Measurements from ENCODE around the gene ADCY6.
A peak's percentile ranks its signal among the peaks of the same experiment; 100 is the strongest.

Gene ADCY6

DNA sequence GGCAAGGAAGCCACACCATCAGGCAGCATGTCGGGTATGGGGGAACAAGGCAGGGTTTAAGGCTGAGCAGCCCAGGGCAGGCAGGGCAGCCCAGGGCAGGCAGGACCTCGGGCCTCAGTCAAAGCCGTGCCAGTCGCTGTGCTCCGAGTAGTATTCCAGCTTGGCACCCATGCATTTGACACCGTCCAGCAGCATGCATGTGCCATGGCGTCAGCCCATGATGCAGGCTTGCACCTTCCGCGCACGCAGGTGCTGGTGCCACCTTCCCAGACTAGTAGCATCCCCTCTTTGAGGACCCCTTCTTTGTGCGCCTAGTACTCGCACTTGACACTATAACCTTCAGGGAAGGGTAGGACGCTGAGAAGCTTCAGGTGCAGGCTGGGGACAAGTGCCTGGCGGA is 11.6 kb upstream of the ADCY6 start:
- no peak for TF ChIP-seq ZFP30 (CRISPR knock-in tag; IDR thresholded peaks at IDR 0.05)
- TF ChIP-seq, protein P1, sequence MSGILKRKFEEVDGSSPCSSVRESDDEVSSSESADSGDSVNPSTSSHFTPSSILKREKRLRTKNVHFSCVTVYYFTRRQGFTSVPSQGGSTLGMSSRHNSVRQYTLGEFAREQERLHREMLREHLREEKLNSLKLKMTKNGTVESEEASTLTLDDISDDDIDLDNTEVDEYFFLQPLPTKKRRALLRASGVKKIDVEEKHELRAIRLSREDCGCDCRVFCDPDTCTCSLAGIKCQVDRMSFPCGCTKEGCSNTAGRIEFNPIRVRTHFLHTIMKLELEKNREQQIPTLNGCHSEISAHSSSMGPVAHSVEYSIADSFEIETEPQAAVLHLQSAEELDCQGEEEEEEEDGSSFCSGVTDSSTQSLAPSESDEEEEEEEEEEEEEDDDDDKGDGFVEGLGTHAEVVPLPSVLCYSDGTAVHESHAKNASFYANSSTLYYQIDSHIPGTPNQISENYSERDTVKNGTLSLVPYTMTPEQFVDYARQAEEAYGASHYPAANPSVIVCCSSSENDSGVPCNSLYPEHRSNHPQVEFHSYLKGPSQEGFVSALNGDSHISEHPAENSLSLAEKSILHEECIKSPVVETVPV (CRISPR knock-in tag; IDR thresholded peaks at IDR 0.05), result no peak
- ATAC-seq, result no peak

DNA sequence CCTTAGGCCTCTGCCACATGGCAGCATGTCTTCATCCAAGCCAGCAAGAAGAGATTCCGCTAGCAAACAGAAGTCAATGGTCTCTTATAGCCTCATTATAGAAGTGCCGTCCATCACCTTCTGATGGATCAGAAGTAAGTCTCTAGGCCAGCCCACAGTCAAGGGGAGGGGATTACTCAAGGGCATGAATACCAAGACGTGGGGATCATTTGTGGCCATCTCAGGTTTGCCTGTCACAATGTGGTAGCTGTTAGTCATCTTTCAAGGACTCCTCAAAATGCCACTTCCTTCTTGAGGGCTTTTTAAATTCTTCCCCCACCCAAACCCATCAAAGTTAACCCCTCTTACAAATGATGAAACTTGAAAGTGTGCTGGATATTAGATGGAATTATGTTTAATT is 8.1 kb upstream of the ADCY6 start:
- TF ChIP-seq, protein P2, sequence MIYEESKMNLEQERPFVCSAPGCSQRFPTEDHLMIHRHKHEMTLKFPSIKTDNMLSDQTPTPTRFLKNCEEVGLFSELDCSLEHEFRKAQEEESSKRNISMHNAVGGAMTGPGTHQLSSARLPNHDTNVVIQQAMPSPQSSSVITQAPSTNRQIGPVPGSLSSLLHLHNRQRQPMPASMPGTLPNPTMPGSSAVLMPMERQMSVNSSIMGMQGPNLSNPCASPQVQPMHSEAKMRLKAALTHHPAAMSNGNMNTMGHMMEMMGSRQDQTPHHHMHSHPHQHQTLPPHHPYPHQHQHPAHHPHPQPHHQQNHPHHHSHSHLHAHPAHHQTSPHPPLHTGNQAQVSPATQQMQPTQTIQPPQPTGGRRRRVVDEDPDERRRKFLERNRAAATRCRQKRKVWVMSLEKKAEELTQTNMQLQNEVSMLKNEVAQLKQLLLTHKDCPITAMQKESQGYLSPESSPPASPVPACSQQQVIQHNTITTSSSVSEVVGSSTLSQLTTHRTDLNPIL (CRISPR knock-in tag; IDR thresholded peaks at IDR 0.05; ENCODE audit: low read depth), result no peak
- TF ChIP-seq ZFP30 (CRISPR knock-in tag; IDR thresholded peaks at IDR 0.05) (no peak), ZNF8 (CRISPR knock-in tag; IDR thresholded peaks at IDR 0.05) (no peak), ZNF70 (CRISPR knock-in tag; IDR thresholded peaks at IDR 0.05) (no peak), RARB (CRISPR knock-in tag; IDR thresholded peaks at IDR 0.05) (no peak), SNAI2 (CRISPR knock-in tag; IDR thresholded peaks at IDR 0.05) (no peak), TCF4 (CRISPR knock-in tag; IDR thresholded peaks at IDR 0.05; ENCODE audit: borderline replicate concordance) (no peak), CSDC2 (CRISPR knock-in tag; IDR thresholded peaks at IDR 0.05) (no peak)

DNA sequence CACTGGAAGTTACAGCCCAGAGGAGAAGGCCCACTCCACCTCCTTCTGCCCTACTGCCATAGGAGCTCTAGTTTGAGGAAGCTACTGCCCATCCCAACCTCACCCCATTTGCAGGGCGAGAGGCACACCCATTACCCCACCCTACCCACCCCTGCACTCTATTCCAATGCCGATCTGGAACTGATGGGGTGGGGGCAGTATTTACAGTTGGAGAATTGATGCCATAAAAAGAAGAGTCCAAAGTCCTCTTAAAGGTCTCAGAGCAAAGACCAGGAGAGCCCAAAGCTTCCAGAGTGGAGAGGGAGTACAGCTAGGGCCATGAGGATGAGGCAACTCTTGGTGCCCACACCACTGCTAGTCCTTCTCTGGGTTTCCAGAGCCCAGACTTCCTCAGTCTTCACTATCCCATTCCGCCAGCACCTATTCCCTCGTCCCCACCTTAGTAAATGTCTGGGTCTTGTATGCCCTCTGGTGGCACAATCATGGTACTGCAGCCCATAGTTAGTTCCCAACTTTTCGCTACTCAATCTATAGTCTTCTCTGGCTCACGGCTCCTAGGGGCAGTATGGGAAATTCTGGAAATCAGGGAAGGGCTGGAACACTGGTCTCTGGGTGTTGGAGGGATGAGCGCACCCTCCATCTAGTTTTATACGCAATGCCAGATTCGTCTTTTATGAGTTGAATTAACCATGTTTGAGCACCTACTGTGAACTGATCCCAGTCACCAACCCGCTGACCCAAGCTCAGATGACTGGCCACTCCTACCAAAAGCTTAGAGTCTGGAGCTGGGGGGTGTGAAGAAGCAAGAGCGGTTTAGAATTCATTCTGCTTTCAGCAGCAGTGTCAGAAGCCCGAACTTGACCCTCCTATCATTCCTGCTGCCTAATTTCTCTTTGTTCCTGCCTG is 6.9 kb upstream of the ADCY6 start:
- no peak for TF ChIP-seq BACH2 (CRISPR knock-in tag; IDR thresholded peaks at IDR 0.05; ENCODE audit: borderline replicate concordance)
- TF ChIP-seq ZFP30 (CRISPR knock-in tag; IDR thresholded peaks at IDR 0.05), result peak; percentile 37; the same call in 1 of the 2 replicates
- ATAC-seq, result peak; percentile 95

More for the DNA sequence above, 8.1 kb upstream of the ADCY6 start:
- ATAC-seq, result no peak

DNA sequence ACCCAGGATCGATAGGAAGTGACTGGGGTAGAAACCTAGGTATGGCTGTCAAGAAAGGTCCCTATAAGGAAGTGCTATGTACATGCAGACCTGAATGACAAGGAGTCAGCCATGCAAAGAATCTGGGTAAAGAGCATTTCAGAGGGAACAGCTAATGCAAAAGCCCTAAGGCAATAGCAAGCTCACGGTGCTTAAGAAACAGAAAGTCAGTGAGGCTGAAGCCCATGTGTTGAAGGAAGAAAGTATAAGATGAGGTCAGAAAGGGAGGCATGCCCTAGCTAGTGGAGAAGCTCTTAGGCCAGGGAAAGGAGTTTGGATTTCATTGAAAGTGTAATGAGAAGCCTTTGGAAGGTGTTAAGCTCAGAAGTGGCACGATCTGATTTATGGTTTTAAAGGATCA is 6.0 kb upstream of the ADCY6 start:
- TF ChIP-seq ESRRG (CRISPR knock-in tag; IDR thresholded peaks at IDR 0.05), result no peak
- TF ChIP-seq, protein P3, sequence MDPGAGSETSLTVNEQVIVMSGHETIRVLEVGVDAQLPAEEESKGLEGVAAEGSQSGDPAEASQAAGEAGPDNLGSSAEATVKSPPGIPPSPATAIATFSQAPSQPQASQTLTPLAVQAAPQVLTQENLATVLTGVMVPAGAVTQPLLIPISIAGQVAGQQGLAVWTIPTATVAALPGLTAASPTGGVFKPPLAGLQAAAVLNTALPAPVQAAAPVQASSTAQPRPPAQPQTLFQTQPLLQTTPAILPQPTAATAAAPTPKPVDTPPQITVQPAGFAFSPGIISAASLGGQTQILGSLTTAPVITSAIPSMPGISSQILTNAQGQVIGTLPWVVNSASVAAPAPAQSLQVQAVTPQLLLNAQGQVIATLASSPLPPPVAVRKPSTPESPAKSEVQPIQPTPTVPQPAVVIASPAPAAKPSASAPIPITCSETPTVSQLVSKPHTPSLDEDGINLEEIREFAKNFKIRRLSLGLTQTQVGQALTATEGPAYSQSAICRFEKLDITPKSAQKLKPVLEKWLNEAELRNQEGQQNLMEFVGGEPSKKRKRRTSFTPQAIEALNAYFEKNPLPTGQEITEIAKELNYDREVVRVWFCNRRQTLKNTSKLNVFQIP (CRISPR knock-in tag; IDR thresholded peaks at IDR 0.05; ENCODE audit: borderline replicate concordance, low read depth), result no peak
- no peak for TF ChIP-seq ZC3H10 (CRISPR knock-in tag; IDR thresholded peaks at IDR 0.05)
- no peak for TF ChIP-seq GLIS3 (CRISPR knock-in tag; IDR thresholded peaks at IDR 0.05)
- no peak for TF ChIP-seq ISL1 (CRISPR knock-in tag; IDR thresholded peaks at IDR 0.05)
- TF ChIP-seq, protein P2 (CRISPR knock-in tag; IDR thresholded peaks at IDR 0.05; ENCODE audit: low read depth), result no peak
- no peak for ATAC-seq

DNA sequence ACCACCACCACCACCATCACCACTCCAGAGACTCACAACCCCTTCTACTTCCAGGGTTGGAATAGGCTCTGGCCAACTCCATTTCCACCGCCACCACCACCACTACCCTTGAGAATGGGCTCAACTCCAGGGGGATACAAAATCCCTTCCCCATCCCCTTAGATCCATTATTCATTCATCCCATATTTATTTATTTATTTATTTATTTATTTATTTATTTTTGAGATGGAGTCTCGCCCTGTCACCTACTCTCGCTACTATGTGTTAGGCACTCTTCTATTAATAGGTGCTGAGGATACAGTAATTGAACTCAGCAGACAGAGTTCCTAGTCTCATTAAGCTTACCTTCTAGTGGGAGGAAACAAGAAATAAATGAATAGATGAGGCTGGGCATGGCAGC is 4.8 kb upstream of the ADCY6 start:
- no peak for ATAC-seq
- TF ChIP-seq GLIS3 (CRISPR knock-in tag; IDR thresholded peaks at IDR 0.05) (no peak), ZC3H10 (CRISPR knock-in tag; IDR thresholded peaks at IDR 0.05) (no peak), ZNF8 (CRISPR knock-in tag; IDR thresholded peaks at IDR 0.05) (no peak), ARNTL (CRISPR knock-in tag; IDR thresholded peaks at IDR 0.05; ENCODE audit: borderline replicate concordance, low read depth) (no peak), SNAI2 (CRISPR knock-in tag; IDR thresholded peaks at IDR 0.05) (no peak), OSR1 (CRISPR knock-in tag; IDR thresholded peaks at IDR 0.05) (no peak), ISL1 (CRISPR knock-in tag; IDR thresholded peaks at IDR 0.05) (no peak), ESRRG (CRISPR knock-in tag; IDR thresholded peaks at IDR 0.05) (no peak), ZFP30 (CRISPR knock-in tag; IDR thresholded peaks at IDR 0.05) (no peak), CSDC2 (CRISPR knock-in tag; IDR thresholded peaks at IDR 0.05) (no peak), TOX (CRISPR knock-in tag; IDR thresholded peaks at IDR 0.05; ENCODE audit: borderline replicate concordance) (no peak), ZNF70 (CRISPR knock-in tag; IDR thresholded peaks at IDR 0.05) (no peak), ZFP3 (CRISPR knock-in tag; IDR thresholded peaks at IDR 0.05) (no peak), ZNF565 (CRISPR knock-in tag; conservative IDR thresholded peaks at IDR 0.05; ENCODE audit: low read depth) (no peak), RARB (CRISPR knock-in tag; IDR thresholded peaks at IDR 0.05) (no peak), PPARA (CRISPR knock-in tag; IDR thresholded peaks at IDR 0.05; ENCODE audit: borderline replicate concordance) (no peak)
- TF ChIP-seq, protein P2 (CRISPR knock-in tag; IDR thresholded peaks at IDR 0.05; ENCODE audit: low read depth), result no peak
- TF ChIP-seq, protein P4, sequence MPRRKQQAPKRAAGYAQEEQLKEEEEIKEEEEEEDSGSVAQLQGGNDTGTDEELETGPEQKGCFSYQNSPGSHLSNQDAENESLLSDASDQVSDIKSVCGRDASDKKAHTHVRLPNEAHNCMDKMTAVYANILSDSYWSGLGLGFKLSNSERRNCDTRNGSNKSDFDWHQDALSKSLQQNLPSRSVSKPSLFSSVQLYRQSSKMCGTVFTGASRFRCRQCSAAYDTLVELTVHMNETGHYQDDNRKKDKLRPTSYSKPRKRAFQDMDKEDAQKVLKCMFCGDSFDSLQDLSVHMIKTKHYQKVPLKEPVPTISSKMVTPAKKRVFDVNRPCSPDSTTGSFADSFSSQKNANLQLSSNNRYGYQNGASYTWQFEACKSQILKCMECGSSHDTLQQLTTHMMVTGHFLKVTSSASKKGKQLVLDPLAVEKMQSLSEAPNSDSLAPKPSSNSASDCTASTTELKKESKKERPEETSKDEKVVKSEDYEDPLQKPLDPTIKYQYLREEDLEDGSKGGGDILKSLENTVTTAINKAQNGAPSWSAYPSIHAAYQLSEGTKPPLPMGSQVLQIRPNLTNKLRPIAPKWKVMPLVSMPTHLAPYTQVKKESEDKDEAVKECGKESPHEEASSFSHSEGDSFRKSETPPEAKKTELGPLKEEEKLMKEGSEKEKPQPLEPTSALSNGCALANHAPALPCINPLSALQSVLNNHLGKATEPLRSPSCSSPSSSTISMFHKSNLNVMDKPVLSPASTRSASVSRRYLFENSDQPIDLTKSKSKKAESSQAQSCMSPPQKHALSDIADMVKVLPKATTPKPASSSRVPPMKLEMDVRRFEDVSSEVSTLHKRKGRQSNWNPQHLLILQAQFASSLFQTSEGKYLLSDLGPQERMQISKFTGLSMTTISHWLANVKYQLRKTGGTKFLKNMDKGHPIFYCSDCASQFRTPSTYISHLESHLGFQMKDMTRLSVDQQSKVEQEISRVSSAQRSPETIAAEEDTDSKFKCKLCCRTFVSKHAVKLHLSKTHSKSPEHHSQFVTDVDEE (CRISPR knock-in tag; IDR thresholded peaks at IDR 0.05), result no peak

Data from SK-N-SH treated with all-trans-retinoic acid at 6 μM for 48 hours (cell line).